Fibroblast of lung (primary cell): ENCODE data around the gene RNGTT.

Source experiments
- CTCF ChIP-seq, 2 donors: IDR thresholded peaks in 1 of 2; conservative IDR thresholded peaks in 1 of 2; 1 replicate in 1 of 2; 2 replicates in 1 of 2; pipeline ENCODE4 v1.5.1; 2011 to 2012; ENCODE audit warnings: low read length in 2 of 2, control low read depth in 1 of 2, inconsistent platforms in 1 of 2, low read depth in 1 of 2, mild to moderate bottlenecking in 1 of 2
- EZH2 ChIP-seq: IDR thresholded peaks from 2 replicates; pipeline ENCODE4 v1.5.1; 2012; ENCODE audit warnings: low read length, control low read depth, mild to moderate bottlenecking; ENCODE audit errors: missing control alignments

GRCh38 chr6:88972504-88973423 is 9.3 kb upstream of the RNGTT start:
- TF ChIP-seq CTCF (conservative IDR thresholded peaks at IDR 0.05 in 1 of 2, IDR thresholded peaks at IDR 0.05 in 1 of 2; ENCODE audit: low read depth in 1 of 2, low read length in 2 of 2) (no peak), EZH2 (no peak)
